ENCODE results near the gene CCDC170. TPM values are rescaled to one million over a fixed set of nuclear protein-coding genes. Genes with fewer than 3 reads are reported as not detected.
A peak's percentile ranks its signal among the peaks of the same experiment; 100 is the strongest.
"Not testable (repeated sequence)": the region's sequence is repeated elsewhere in the genome, so short reads cannot be mapped to it uniquely, and the experiment has no call there.

The CCDC170 gene
- total RNA-seq, 1 donor from 2014 or later = 0.20 TPM

GRCh38 chr6:151451950-151452749 lies 41.7 kb upstream of the CCDC170 start, which contains the start of gene RMND1:
Gene RMND1, minus strand, starts transcription at chr6:151452126. Its CDS starts 6,315 bp downstream, at chr6:151445811.
- Mint-ChIP-seq H3K4me1 (ENCODE audit: low read depth) (peaks cover 54% of the 10 kb centered on the region), H3K27me3 (ENCODE audit: low read depth) (no peaks in the 10 kb centered on the region)

DNA sequence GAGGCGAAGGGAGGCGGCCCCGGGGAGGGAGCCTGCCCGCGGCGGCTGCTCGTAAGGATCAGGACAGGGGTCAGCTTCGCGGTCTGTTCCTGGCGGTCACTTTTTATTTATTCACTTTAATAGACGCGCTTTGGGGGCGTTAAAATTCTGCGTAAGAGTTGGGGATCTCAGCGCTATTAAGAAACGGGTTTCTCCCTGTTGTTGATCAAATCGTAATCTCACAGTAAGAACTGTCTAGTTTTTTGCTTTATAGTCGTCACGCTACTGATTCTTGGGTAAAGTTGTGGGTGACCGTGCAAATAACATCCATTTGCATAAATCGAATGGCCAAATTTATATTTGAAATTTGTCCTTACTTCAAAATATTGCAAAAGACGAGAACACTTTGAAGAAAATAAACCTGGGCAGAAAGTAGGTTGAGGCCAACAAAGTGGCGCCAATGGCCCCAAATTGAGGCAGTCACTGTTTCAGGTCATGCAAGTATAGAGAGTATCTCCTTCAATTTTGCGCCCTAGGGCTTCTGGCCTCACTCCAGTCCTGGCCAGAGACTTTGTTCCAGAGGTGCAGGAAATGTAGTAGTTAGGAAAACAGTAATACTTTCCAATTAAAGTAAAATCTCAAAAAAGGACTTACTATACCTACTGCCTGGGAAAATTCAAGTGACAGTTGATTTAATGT lies 40.9 kb upstream of the CCDC170 start:
- DNase-seq (ENCODE audit: low spot score) = no peak
- Mint-ChIP-seq H3K4me1 (ENCODE audit: low read depth) (peaks cover 52% of the 10 kb centered on the region), H3K27ac (ENCODE audit: unreplicated experiment) (peak overlapping the region; percentile 96), H3K36me3 (ENCODE audit: low read depth) (peaks cover 5% of the 10 kb centered on the region), H3K9me3 (ENCODE audit: low read depth) (no peaks in the 10 kb centered on the region), H3K4me3 (ENCODE audit: unreplicated experiment) (peak overlapping the region; percentile 94), H3K27me3 (ENCODE audit: low read depth) (no peaks in the 10 kb centered on the region)
- TF ChIP-seq, protein P1, sequence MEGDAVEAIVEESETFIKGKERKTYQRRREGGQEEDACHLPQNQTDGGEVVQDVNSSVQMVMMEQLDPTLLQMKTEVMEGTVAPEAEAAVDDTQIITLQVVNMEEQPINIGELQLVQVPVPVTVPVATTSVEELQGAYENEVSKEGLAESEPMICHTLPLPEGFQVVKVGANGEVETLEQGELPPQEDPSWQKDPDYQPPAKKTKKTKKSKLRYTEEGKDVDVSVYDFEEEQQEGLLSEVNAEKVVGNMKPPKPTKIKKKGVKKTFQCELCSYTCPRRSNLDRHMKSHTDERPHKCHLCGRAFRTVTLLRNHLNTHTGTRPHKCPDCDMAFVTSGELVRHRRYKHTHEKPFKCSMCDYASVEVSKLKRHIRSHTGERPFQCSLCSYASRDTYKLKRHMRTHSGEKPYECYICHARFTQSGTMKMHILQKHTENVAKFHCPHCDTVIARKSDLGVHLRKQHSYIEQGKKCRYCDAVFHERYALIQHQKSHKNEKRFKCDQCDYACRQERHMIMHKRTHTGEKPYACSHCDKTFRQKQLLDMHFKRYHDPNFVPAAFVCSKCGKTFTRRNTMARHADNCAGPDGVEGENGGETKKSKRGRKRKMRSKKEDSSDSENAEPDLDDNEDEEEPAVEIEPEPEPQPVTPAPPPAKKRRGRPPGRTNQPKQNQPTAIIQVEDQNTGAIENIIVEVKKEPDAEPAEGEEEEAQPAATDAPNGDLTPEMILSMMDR (IDR thresholded peaks at IDR 0.05) = peak; percentile 23

More at GRCh38 chr6:151451950-151452749, 41.7 kb upstream of the CCDC170 start, which contains the start of gene RMND1:
- TF ChIP-seq, protein P1 (IDR thresholded peaks at IDR 0.05) = no peak
- H3K36me3 Mint-ChIP-seq (ENCODE audit: low read depth) = peaks cover 4% of the 10 kb centered on the region
- peak within 1 kb of the TSS; percentile 96 for H3K27ac Mint-ChIP-seq (ENCODE audit: unreplicated experiment)
- H3K9me3 Mint-ChIP-seq (ENCODE audit: low read depth) = no peaks in the 10 kb centered on the region
- peak within 1 kb of the TSS; percentile 94 for H3K4me3 Mint-ChIP-seq (ENCODE audit: unreplicated experiment)
- DNase-seq (ENCODE audit: low spot score) = peak; percentile 100

- not testable (repeated sequence) for H3K36me3 Mint-ChIP-seq (ENCODE audit: low read depth); H3K4me3 Mint-ChIP-seq (ENCODE audit: unreplicated experiment); DNase-seq (ENCODE audit: low spot score); H3K27me3 Mint-ChIP-seq (ENCODE audit: low read depth); H3K9me3 Mint-ChIP-seq (ENCODE audit: low read depth)
- H3K4me1 Mint-ChIP-seq (ENCODE audit: low read depth) = peaks cover 39% of the 10 kb centered on the region
- peak overlapping the region; percentile 49 for H3K27ac Mint-ChIP-seq (ENCODE audit: unreplicated experiment)
These were observed 37.9 kb upstream of the CCDC170 start for GRCh38 chr6:151455751-151456398.

GRCh38 chr6:151461673-151462072 lies 32.1 kb upstream of the CCDC170 start:
- Mint-ChIP-seq H3K27ac (ENCODE audit: unreplicated experiment) (no peak overlapping the region), H3K9me3 (ENCODE audit: low read depth) (no peaks in the 10 kb centered on the region)

DNA sequence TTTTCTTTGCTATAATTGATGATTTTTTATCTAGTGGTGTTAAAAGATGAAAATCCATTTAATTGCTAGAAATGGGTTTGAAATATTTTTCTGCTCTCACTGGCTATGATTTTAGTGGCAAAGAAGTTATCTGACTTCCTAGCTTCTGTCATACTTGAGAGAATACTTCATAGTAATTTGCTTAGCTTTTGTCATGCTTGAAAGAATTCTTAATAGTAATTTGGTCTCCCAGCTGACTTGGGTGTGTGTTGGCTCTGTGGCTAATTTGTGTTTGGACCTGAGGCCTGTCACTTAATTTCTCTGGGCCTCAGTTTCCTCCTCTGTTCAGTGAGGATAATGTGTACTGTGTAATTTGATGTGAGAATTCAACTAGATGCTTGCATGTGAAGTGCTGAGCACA lies 29.1 kb upstream of the CCDC170 start:
- H3K27ac Mint-ChIP-seq (ENCODE audit: unreplicated experiment) = no peak overlapping the region
- no peak for DNase-seq (ENCODE audit: low spot score)
- no peaks in the 10 kb centered on the region for H3K9me3 Mint-ChIP-seq (ENCODE audit: low read depth)
- H3K36me3 Mint-ChIP-seq (ENCODE audit: low read depth) = peaks cover 15% of the 10 kb centered on the region
- H3K4me3 Mint-ChIP-seq (ENCODE audit: unreplicated experiment) = no peak overlapping the region
- H3K27me3 Mint-ChIP-seq (ENCODE audit: low read depth) = no peaks in the 10 kb centered on the region
- H3K4me1 Mint-ChIP-seq (ENCODE audit: low read depth) = no peaks in the 10 kb centered on the region
- TF ChIP-seq, protein P1 (IDR thresholded peaks at IDR 0.05) = no peak

More at GRCh38 chr6:151461673-151462072, 32.1 kb upstream of the CCDC170 start:
- DNase-seq (ENCODE audit: low spot score) = no peak
- no peak overlapping the region for H3K4me3 Mint-ChIP-seq (ENCODE audit: unreplicated experiment)
- peaks cover 4% of the 10 kb centered on the region for H3K4me1 Mint-ChIP-seq (ENCODE audit: low read depth)
- TF ChIP-seq, protein P1 (IDR thresholded peaks at IDR 0.05) = no peak
- no peaks in the 10 kb centered on the region for H3K27me3 Mint-ChIP-seq (ENCODE audit: low read depth)
- peaks cover 16% of the 10 kb centered on the region for H3K36me3 Mint-ChIP-seq (ENCODE audit: low read depth)
